GM23338 (cell line): ENCODE results near the gene C22orf15. TPM values are rescaled to one million over a fixed set of nuclear protein-coding genes. Genes with fewer than 3 reads are reported as not detected.

Experiments
- ATAC-seq: fragments of 200-7000 bp; cut with Tn5 transposase; 3 replicates; pipeline ENCODE4 v1.9.1; 2020
- DNase-seq: peaks from one replicate; pipeline ENCODE4 v3.0.0-alpha.2; 2015; ENCODE audit warnings: low spot score
- H2AFZ ChIP-seq: fragments of 200-600 bp; sonication (generic); 2 replicates; pipeline ENCODE4 v1.8.0; 2016; ENCODE audit warnings: antibody characterized with exemption, mild to moderate bottlenecking, moderate library complexity
- H3F3A ChIP-seq: fragments of 200-600 bp; sonication (generic); replicated peaks from 2 replicates; pipeline ENCODE4 v1.8.0; 2017; ENCODE audit warnings: antibody characterized with exemption, mixed run types, low read depth
- H3K27ac ChIP-seq: fragments of 200-600 bp; sonication (generic); 2 replicates; pipeline ENCODE4 v1.6.1; 2016; ENCODE audit warnings: low read depth
- H3K27me3 ChIP-seq: fragments of 200-600 bp; sonication (generic); 2 replicates; pipeline ENCODE4 v1.8.0; 2016; ENCODE audit warnings: mild to moderate bottlenecking, mixed run types, moderate library complexity; ENCODE audit not compliant: insufficient read depth
- H3K36me3 ChIP-seq: fragments of 200-600 bp; sonication (generic); 2 replicates; pipeline ENCODE4 v1.8.0; 2016; ENCODE audit warnings: mild to moderate bottlenecking; ENCODE audit not compliant: insufficient read depth
- H3K4me1 ChIP-seq: fragments of 200-600 bp; sonication (generic); 2 replicates; pipeline ENCODE4 v1.8.0; 2016; ENCODE audit warnings: mild to moderate bottlenecking, moderate library complexity; ENCODE audit not compliant: insufficient read depth
- H3K4me2 ChIP-seq: fragments of 200-600 bp; sonication (generic); 2 replicates; pipeline ENCODE4 v1.7.1; 2017; ENCODE audit warnings: mixed run types
- H3K4me3 ChIP-seq: fragments of 200-600 bp; sonication (generic); 2 replicates; pipeline ENCODE4 v1.6.1; 2016; ENCODE audit warnings: mixed run types
- H3K79me2 ChIP-seq: fragments of 200-600 bp; sonication (generic); replicated peaks from 2 replicates; pipeline ENCODE4 v1.8.0; 2017; ENCODE audit warnings: mild to moderate bottlenecking; ENCODE audit not compliant: insufficient read depth
- H3K9me2 ChIP-seq: fragments of 200-600 bp; sonication (generic); 2 replicates; pipeline ENCODE4 v1.8.0; 2017; ENCODE audit not compliant: insufficient read depth
- H4K20me1 ChIP-seq: fragments of 200-600 bp; sonication (generic); replicated peaks from 2 replicates; pipeline ENCODE4 v1.8.0; 2017; ENCODE audit warnings: mild to moderate bottlenecking; ENCODE audit not compliant: insufficient read depth
- H3K27ac Mint-ChIP-seq: 2 replicates; pipeline ENCODE4 v1.8.0; 2020; ENCODE audit warnings: inconsistent platforms, mild to moderate bottlenecking, moderate library complexity, mixed read lengths
- H3K27me3 Mint-ChIP-seq: 3 replicates; pipeline ENCODE4 v1.8.0; 2022; ENCODE audit warnings: low read depth, mild to moderate bottlenecking, moderate library complexity, mixed read lengths, inconsistent platforms; ENCODE audit not compliant: insufficient read depth, poor library complexity
- H3K36me3 Mint-ChIP-seq: 3 replicates; pipeline ENCODE4 v1.8.0; 2021; ENCODE audit warnings: low read depth, mild to moderate bottlenecking, inconsistent platforms, moderate library complexity, mixed read lengths
- H3K4me1 Mint-ChIP-seq: 3 replicates; pipeline ENCODE4 v1.8.0; 2020; ENCODE audit warnings: mild to moderate bottlenecking, inconsistent platforms, mixed read lengths
- H3K4me3 Mint-ChIP-seq: 3 replicates; pipeline ENCODE4 v1.8.0; 2021; ENCODE audit warnings: moderate library complexity, mild to moderate bottlenecking, inconsistent platforms, mixed read lengths
- H3K9me3 Mint-ChIP-seq: 3 replicates; pipeline ENCODE4 v1.8.0; 2020; ENCODE audit warnings: moderate library complexity, mild to moderate bottlenecking, inconsistent platforms, mixed read lengths
- POLR2AphosphoS5 ChIP-seq: IDR thresholded peaks from 2 replicates; pipeline ENCODE4 v1.6.1; 2016; ENCODE audit warnings: antibody characterized with exemption, low read depth
- REST ChIP-seq: IDR thresholded peaks from one replicate; pipeline ENCODE4 v1.6.1; 2018; ENCODE audit warnings: antibody characterized with exemption; ENCODE audit not compliant: unreplicated experiment
- STAT1 ChIP-seq: IDR thresholded peaks from one replicate; pipeline ENCODE4 v1.6.1; 2016; ENCODE audit warnings: antibody characterized with exemption; ENCODE audit not compliant: unreplicated experiment
- ZNF331 ChIP-seq: fragments of 250-450 bp; sonication (Bioruptor Pico); IDR thresholded peaks from 2 replicates; pipeline ENCODE4 v1.5.0; 2020; ENCODE audit warnings: low read depth, mild to moderate bottlenecking, moderate library complexity
- ZNF462 ChIP-seq: fragments of 250-450 bp; sonication (Bioruptor Pico); IDR thresholded peaks from 2 replicates; pipeline ENCODE4 v1.5.0; 2020; ENCODE audit warnings: mild to moderate bottlenecking, moderate library complexity
- polyA plus RNA-seq: library from polyadenylated mRNA; unstranded; fragments of >200 nt; fragmentation: Nextera tagmentation; extraction: Ambion mirVana; gene quantifications from 2 replicates; pipeline ENCODE4 v1.2.1, GENCODE V29; 2016
- total RNA-seq: library from RNA; depleted of rRNA; stranded (reverse); fragments of >200 nt; shearing (Covaris generic); gene quantifications from 2 replicates; pipeline ENCODE4 v1.2.3, GENCODE V29; 2014

The C22orf15 gene
- total and polyA plus RNA-seq, 2 experiments from 2014 or later, result 3.6 to 9.3 TPM

DNA sequence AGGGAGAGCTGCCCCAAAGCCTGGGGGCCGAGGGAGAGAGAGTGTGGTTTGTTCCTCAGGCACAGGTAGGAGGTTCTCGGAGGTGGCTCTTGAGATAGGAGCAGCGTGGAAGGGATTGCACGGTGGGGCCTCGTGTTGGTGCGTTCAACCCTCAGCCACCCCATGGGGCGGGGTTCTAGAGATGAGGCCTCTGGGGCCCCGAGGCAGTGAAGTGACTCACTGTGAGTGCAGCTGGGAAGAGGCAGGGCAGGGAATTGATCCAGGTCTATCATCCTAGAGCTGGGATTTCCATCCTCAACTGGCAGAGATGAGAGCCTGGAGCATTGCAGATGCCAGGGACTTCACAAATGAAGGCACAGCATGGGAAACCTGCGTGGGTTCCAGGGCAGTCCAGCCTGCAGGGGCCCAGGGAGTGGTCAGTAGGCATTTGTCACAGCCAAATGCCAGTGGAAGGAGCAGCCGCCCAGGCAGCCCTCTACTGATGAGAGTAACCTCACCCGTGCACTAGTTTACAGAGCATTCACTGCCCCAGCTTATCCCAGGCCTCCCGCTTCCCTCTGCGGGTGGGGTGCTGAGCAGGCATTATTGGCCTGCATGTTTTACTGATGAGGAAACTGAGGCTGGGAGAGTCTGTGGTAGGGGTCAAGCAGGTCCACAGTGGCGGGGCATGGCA is 18.9 kb downstream of the C22orf15 start (continued):
- no peak for TF ChIP-seq ZNF462 (CRISPR knock-in tag)

- no peak overlapping the region for H2AFZ ChIP-seq
- no peak for ATAC-seq
- H3K79me2 ChIP-seq, result no peaks in the 10 kb centered on the region
- H3K4me1 ChIP-seq, result peaks cover 6% of the 10 kb centered on the region; the same call in 1 of the 2 replicates
- H4K20me1 ChIP-seq, result no peaks in the 10 kb centered on the region
- Mint-ChIP-seq H3K4me3 (no peak overlapping the region), H3K27ac (no peak overlapping the region), H3K27me3 (peaks cover 6% of the 10 kb centered on the region), H3K36me3 (no peaks in the 10 kb centered on the region; the same call in 2 of the 3 replicates), H3K9me3 (no peaks in the 10 kb centered on the region), H3K4me1 (peaks cover 6% of the 10 kb centered on the region; the same call in 2 of the 3 replicates)
- 0 out of 2 replicates have a peak, but pooled peaks cover 6% of the 10 kb centered on the region for H3F3A ChIP-seq
- no peaks in the 10 kb centered on the region for H3K36me3 ChIP-seq
- no peaks in the 10 kb centered on the region for H3K9me2 ChIP-seq
- no peak for DNase-seq
- H3K27ac ChIP-seq, result no peak overlapping the region
- H3K4me2 ChIP-seq, result no peak overlapping the region
- H3K27me3 ChIP-seq, result no peaks in the 10 kb centered on the region
- no peak overlapping the region for H3K4me3 ChIP-seq
- no peak for TF ChIP-seq ZNF462 (CRISPR knock-in tag)
- no peak for TF ChIP-seq STAT1
- TF ChIP-seq REST, result no peak
- no peak for TF ChIP-seq ZNF331 (CRISPR knock-in tag)
- no peak for TF ChIP-seq POLR2AphosphoS5
Measured at GRCh38 chr22:23782252-23782651, 19.5 kb downstream of the C22orf15 start.
